ENCODE results near the gene GREM2.

Gene GREM2

GRCh38 chr1:240457203-240457602 lies 154.8 kb downstream of the GREM2 start:
- no peak for DNase-seq (ENCODE audit: low read depth, low spot score)

GRCh38 chr1:240455228-240455821 lies 156.6 kb downstream of the GREM2 start:
- DNase-seq (ENCODE audit: low read depth, low spot score): no peak

GRCh38 chr1:240445369-240445768 lies 166.6 kb downstream of the GREM2 start:
- DNase-seq (ENCODE audit: low read depth, low spot score): no peak

- DNase-seq (ENCODE audit: low read depth, low spot score): no peak
Observed at GRCh38 chr1:240441669-240442068, 170.3 kb downstream of the GREM2 start.

Data from astrocyte of the hippocampus (primary cell).